ENCODE results near the gene TMEM158.

Gene TMEM158

GRCh38 chr3:45227946-45228345, 1.9 kb upstream of the TMEM158 start:
- DNase-seq, result no peak

GRCh38 chr3:45227071-45227820, 1.2 kb upstream of the TMEM158 start:
- DNase-seq, result no peak

DNA sequence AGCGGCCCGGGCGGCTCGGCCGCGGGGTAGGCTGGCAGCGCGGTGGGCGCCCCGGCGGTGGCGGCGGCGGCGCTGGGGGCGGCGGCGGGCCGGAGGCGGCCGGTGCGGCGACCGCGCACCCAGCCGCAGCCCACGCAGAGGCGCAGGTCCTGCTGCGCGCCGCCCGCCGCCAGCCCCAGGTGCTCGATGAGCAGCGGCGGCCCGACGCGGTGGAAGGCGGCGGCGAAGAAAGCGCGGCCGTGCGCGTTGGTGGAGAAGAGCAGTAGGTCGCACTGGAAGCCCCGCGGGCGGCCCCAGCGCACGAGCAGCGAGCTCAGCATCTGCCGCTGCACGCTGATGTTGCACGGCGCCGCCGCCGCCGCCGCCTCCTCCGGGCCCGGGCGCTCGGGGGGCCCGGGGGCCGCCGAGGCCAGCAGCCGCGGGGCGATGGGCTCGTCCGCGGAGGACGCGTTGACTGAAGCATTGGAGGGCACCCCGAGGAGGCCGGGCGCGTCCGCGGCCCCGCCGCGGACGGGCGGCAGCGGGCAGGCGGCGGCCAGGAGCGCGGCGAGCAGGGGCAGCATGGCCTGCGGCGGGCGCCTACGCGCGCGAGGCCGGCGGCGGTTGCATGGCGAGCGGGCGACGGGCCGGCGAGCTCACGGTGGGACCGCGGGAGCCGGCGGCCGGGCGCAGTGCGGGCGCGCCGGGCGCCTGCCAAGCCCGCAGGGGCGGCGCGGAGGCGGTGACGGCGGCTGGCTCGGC, 452 bp downstream of the TMEM158 start:
- peak; percentile 53 for DNase-seq

- peak; percentile 55 for DNase-seq
These were observed 1.1 kb downstream of the TMEM158 start for GRCh38 chr3:45224824-45225464.

DNA sequence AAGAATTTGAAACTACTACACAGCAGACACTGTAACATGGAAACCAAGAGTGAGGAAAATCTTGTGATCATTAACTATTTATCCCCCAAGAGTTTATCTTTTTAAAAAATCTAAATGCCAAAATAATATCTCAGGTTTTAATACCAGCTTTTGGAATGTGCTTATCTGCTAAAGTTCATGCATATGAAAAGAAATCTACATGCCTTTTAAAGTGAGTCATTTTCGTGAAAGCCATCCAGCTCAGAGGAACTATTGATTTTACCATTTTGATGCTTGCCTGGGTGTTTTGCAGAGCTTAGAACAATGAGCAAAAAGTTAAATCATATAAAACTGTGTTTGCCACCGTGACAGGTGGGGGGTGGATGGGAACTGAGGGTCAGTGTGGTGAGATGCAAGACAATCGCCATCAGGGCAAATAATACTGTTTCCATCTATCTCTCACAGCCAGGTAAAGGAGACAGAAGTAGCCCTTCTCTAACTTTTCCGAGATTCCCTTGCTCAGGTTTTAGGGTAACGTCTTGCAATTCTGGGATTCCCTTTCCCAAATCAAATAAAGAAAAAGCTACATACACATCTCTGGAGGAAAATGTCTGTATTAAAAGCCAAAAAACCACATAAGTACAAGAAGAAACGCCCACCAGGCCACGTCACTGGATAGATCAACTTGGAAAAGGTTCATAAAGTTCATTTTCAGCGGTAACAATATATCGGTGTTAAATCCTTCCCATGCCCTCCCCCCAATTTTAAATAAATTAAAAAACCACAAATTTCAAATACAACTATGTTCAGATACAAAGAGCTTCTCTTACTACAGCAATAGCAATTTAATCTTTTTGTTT, 2.0 kb downstream of the TMEM158 start:
- DNase-seq, result peak; percentile 37

- DNase-seq, result no peak
These were observed 6.4 kb downstream of the TMEM158 start for GRCh38 chr3:45219694-45220093.

DNA sequence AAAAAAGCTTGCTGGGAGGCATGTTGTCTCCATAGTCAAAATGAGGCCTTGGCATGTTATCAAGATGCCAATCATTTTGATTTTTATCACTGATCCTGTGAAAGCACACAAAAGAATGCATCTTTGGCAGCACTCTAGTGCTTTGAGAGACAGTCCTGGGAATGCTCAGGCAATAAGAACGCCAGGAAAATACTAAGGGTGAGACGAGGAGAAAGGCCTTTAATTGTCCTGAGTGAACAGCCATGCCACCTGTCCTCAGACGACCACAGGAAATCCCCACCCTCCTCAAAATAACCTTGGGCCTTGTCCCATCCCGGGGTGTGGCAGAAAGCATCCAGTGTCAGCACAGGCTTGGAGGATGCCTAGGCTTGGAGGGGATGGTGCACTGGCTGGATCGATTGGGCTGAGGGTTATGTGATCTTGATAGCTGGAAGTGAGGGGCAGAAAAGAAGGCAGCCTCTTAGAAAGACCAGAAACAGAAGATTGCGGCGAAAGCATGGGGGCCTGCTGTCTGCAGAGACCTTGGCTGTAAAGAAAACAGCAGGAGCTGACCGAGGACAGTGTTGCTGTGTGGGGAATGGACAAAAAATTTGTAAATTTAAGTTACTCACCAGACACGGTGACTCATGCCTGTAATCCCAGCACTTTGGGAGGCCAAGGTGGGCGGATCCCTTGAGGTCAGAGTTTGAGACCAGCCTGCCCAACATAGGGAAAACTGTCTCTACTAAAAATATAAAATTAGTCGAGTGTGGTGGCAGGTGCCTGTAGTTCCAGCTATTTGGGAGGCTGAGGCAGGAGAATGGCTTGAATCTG, 7.3 kb downstream of the TMEM158 start:
- DNase-seq, result no peak

- no peak for DNase-seq
These were observed 10.0 kb downstream of the TMEM158 start for GRCh38 chr3:45216021-45216609.

DNA sequence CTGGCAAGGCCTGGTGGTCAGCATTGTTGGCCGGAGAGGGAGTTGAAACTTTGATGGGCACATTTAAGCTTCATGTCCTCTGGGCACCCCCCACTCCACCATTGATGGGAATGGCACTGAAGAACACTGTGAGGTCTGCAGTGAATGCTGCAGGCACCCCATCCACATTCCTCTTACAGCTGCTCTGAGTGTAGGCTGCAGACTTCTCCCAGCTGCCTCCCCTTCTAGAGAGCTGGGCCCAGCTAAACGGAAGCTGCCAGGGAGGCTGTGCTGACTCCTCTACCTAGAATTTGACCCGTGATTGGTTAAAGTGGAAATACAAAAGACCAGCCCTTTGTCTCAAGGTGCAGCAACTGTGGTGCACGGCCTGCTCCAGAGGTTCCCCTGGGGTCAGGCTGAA, 10.6 kb downstream of the TMEM158 start:
- no peak for DNase-seq

- no peak for DNase-seq
These were observed 11.9 kb downstream of the TMEM158 start for GRCh38 chr3:45214061-45214680.

DNA sequence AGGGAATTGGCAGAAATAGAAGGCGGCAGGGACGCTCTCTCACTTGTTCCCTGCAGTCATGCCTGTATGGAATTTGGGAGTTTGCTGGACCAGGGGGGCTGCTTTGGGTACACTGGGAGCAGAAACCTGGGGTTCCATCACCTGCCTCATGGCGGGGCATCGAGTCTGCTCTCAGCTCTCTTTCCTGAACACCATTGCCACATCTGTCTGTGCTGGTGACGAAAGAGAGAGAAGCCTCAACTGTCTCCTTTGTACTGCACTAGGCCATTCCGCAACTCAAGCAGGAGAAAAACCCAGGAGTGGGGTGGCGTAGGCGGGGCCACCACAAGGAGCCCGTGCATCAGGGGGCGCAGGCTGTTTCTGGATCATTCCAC, 14.0 kb downstream of the TMEM158 start:
- DNase-seq, result no peak

DNA sequence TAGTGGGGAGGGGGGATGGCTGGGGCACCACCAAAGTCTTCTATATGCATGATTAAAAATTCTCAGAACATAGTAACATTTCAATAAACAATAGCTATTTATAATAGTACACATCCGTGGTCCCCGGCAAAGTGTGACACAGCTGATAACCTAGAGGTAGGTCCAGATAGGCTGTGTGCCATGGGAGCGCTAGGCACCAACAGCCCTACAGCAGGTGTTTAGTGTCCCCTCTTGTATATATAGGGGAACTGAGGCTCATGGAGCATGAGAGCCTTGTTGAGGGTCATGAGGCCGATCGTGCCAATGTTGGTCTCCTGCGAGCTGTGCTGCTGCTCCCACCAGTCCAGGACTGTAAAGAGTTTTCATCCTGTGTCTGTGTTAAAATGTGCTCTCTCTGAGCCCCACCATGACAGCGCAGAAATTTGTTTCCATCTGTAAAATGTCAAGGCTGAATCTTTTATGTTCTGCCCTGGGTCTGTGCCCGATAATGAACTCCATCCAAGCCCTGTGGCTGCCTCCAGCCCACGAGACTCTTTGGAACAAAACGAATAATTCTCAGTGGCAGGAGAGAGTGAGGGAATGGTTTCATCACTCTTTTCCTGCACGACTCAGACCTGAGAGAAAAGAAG, 14.5 kb downstream of the TMEM158 start:
- DNase-seq, result no peak

- peak; percentile 87 for DNase-seq
These were observed 15.6 kb downstream of the TMEM158 start for GRCh38 chr3:45210308-45211041.

DNA sequence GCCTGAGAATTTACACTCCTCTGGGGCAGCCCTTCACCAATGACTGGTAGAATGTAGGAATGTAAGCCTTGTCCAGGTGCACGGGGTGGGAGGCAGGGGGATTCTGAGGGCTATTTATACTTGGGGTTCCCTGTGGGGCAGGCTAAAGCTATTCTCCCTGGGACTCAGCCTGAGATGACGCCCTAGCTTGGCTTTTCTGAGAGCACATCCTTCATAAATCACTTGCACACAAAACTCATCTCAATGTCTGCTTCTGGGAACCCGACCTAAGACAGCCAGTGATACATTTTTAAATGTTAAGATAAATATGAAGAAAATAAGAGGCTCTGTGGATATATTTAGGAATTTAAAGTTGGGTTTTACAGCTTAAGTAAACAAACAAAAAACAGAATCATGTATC, 16.6 kb downstream of the TMEM158 start:
- no peak for DNase-seq

DNA sequence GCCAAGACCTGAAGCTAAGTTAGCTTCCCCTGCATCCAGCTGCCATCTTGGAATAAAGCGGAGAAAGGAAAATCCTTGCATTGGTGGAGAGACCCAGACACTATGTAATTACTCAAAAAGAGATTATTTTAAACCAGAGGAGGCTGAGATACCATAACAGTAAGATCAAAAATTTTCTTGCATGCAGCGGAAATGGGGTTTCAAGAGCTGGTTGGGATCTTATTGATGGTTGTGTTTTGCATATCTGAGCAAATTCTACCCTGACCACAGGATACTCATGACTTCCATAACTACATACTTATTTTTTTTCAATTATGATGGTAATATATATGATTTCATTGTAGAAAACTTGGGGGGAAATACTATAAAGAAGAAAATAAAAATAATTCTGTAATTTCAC, 17.5 kb downstream of the TMEM158 start:
- no peak for DNase-seq

DNA sequence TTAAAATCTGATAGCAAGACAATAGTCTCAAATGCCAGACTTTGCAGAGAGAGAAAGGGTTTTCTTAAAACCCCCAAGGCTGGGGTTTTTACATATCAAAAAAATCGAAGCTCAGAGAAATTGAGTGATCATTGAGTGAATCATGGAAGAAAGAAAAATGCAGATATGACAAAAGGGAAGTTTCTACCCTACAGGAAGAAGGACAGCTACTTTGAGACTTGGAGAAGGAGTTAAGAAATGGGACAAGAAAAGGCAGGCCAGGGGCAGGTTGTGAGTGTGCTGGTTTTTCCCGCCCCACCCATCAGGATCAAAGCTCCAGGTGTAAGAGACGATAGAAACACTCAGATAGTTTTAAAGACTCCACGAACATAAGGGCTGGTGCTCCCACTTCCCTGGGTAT, 18.6 kb downstream of the TMEM158 start:
- DNase-seq, result no peak

DNA sequence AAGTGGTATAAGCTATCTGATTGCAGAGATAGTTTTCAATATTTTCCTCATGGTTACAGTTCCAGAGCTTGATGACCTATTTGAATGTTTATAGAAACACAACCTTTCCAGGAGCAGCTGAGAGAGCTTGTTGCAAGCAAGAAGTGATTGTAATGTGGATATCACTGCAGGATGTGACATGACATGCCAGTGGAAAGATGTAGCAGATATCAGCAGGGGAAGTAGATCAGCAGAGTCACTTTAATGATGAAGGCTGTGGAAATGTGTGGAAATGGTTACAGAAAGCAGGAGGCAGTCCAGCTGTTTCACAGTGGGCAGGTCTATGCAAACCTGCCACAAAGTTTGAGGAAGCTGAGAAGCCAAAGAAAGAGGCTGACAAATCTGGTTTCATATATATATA, 21.0 kb downstream of the TMEM158 start:
- no peak for DNase-seq

- no peak for DNase-seq
These were observed 22.0 kb downstream of the TMEM158 start for GRCh38 chr3:45204136-45204535.

- no peak for DNase-seq
These were observed 26.0 kb downstream of the TMEM158 start for GRCh38 chr3:45199837-45200648.
